HG03280 (cell line): Measurements from ENCODE around the gene ZNF814.
"Not testable (repeated sequence)": the region's sequence is repeated elsewhere in the genome, so short reads cannot be mapped to it uniquely, and the experiment has no call there.

Experiments
- ATAC-seq: cut with Tn5 transposase; IDR thresholded peaks from one replicate; pipeline ENCODE4 v1.9.1; 2021; ENCODE audit warnings: mild to moderate bottlenecking, moderate library complexity; ENCODE audit not compliant: unreplicated experiment

The ZNF814 gene

DNA sequence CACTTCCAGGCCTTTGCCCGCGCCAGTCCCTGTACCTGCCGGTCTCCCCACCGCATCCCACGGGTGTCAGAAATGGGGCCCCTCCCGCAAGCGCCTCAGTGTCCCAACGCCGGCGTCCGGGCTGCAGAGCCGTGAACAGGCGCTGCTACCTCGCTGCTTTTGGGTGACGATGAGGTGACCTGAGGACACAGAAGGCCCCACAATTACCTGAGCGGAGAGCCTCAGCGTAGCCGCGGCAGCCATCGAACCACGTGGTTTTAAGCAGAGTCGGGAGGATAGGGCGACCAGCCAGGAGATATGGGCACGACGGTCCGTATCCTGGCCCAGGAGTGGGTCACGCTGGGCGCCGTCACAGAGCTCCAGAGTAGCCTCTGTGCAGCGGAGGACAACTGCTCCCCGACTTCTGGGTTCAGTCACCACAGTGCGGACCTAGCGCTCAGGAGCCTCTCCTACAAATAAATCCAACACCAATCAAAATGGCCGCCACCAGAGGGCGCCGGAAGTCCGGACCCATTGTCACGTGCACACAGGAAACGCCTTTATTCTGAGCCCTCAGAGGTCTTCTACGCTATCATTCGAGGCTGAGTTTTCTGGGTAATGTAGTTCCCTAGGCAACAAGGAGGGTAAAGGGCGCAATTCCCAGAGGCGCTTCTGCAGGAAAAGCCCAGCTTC is at the start of gene ZNF814:
Gene ZNF814, minus strand, starts transcription at position 478 of the 672 bp plus-strand sequence. Its CDS starts 235 bp downstream, at position 243.
- no peak for ATAC-seq

DNA sequence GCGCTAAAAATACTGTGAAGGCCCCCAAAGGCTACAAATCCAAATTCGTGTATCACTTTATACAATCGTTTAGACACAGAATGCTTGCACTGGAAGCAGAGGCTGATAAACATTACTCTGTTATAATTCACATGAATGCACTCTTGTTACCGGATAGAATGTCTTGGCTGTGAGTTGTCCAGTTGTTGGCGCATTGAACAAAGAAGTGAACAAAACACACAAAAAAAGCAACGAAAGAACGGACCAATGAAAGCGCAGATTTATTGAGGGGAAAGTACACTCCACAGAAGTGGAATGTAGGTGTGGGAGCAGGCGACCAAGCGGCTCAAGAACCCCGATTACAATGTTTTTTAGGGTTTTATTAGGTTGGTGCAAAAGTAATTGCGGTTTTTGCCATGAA is 46.9 kb upstream of the ZNF814 start:
- no peak for ATAC-seq

DNA sequence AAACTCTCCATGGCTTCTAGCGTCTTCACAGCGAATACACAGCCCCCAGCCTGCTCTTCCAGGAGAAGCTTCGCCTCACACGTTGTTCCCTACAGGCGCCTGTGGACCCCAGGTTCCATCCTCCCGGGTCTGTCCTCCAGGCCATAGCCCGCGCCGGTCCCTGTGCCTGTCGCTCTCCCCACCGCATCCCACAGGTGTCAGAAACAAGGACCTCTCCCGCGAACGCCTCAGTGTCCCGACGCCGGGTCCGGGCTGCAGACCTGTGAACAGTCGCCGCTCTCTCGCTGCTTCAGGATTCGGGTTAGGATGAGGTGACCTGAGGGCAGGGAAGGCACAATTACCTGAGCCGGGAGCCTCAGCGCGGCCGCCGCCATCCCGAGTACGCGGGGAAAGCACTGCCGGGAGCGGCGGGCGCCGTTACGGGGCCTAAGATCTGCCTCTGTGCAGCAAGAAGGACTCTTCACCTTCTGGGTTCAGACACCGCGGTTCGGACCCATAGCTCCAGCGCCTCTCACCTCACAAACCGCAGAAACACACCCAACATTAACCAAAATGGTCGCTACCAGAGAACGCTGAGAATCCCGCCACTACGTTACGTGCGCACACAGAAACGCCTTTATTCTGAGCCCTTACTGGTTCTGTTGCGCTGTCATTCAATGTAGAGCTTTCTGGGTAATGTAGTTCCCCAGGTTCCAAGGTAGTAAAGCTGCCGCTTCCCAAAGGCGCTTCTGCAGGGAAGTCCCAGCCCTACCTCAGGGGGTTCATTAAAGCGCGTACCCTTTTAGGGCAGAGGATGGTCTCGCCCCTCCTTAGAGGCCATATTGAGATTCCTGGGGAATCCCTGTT is 46.2 kb upstream of the ZNF814 start, which contains the start of gene ZNF418:
Gene ZNF418, minus strand, starts transcription at position 583 of the 846 bp plus-strand sequence. CDS start 1,580 bp downstream, outside the sequence.
- no peak for ATAC-seq

DNA sequence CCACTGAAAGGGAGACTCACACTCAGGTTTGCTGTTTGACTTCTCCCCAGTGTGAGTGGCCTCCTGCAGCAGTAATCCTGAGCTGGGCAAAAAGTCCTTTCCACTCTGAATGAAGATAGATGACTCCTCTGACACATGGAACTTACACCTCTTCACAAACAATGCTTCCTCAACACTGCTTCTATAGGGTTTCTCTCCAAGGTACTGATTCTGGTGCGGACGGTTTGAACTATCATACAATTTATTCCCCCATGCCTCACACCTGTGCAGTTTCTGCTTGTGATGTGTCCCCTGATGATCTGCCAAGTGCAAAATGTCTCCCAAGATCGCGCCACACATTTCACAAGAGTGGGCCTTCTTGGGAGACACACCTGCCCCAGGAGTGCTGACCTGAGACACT is 38.8 kb upstream of the ZNF814 start:
- ATAC-seq, result no peak

DNA sequence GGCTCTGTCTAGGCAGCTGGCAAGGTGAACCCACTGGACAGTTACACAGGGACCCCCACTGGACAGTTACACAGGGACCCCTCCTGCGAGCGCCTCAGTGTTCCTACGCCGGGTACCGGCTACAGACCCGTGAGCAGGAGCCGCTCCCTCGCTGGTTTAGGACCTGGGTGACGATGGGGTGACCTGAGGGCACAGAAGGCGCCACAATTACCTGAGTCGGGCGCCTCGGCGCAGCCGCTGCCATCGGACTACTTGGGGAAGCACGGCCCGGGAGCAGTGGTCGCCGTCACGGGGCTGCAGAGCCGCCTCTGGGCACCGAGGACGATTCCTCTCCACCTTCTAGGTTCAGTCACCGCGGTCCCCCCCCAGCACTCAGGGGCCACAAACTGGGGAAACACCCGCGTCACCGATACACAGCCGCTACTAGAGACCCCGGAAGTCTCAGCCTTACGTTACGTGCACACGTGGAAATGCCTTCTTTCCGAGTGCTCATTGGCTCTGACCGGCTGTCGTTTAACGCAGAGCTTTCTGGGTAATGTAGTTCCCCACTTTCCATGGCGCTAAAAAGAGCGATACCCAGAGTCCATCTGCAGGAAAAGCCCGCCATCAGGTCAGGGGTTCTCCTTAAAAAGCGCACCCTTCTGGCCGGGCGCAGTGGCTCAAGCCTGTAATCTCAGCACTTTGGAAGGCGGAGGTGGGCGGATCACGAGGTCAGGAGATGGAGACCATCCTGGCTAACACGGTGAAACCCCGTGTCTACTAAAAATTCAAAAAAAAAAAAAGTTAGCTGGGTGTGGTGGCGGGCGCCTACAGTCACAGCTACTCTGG is 27.5 kb upstream of the ZNF814 start, which contains the start of gene ZNF417:
Gene ZNF417, minus strand, starts transcription at position 425 of the 828 bp plus-strand sequence. Its CDS starts 181 bp downstream, at position 244.
- peak; percentile 99 for ATAC-seq

DNA sequence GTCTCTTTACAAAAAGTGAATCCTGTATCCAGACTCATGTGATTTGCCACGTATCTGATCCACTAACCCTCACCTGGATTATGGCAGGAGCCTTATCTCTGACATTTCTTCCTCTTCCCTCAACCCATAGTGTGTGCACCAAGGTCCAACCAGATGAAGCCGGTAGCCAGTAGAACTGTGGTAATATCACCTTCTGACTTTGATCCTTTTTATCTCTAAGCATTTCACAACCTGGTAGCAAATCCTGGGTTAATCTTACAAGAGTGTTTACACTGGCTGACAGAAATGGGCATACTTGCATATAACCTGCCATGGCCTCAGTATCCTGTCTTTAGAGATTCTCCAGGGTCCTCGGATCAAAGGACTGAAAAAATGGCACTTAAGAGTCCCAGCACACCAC is 25.7 kb upstream of the ZNF814 start:
- ATAC-seq, result no peak

DNA sequence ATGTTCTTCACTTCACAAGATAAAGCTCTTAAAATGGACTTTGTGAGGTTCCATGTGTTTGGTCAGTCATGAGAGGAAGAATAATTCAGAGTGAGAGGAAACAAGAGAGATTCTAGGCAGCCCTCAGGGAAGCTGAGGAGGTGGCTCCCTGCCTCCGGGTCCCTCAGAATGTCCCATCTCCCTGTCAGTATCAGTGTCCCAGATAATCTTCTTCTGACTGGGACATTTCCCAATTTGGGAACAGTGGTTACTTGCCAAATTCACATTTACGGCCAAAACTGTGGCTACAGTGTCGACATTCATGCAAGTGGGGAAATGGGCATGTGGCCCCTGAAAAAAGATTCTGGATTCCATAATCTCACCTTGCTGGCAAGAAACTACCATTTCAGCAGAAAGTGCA is 18.6 kb upstream of the ZNF814 start:
- no peak for ATAC-seq

DNA sequence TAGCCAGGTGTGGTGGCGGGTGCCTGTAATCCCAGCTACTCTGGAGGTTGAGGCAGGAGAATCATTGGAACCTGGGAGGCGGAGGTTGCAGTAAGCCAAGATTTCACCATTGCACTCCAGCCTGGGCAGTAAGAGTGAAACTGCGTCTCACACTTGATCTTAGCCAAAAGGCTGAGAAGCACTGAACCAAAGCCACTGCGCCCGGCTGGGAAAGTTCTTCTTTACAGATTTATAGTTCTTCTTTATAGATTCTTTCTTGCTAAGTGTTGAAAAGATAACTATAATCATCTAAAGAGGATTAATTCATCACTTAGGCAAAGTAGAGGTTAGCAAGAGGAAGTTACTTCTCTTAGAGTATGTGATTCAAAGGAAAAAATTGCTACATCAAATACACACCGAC is 16.4 kb upstream of the ZNF814 start:
- ATAC-seq, result no peak

DNA sequence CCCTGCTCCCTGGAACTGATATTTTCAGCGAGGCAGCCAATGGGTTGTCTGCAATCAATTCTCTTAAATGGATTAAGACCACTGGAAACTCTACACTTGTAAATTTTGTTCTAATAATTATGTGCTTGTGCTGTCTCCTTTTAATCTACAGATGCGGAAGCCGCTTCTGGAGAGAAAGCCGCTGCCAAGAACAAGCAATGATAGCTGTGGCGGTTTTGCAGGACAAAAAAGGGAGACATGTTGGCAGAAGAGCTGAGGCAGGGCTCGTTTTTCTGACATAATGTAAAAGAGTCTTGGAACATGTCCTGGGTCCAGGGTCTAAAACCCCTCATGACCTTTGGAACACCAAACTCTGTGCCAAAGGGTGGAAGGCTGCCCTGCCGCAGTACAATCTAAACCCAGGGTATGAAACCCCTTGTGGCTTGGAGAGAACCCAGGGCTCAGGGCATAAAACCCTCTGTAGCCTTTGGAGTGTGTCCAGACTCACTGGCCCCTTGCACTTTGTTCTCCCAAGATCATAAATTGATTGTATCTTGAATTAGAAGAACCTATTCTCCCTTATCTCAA is 14.9 kb upstream of the ZNF814 start:
- ATAC-seq, result no peak

DNA sequence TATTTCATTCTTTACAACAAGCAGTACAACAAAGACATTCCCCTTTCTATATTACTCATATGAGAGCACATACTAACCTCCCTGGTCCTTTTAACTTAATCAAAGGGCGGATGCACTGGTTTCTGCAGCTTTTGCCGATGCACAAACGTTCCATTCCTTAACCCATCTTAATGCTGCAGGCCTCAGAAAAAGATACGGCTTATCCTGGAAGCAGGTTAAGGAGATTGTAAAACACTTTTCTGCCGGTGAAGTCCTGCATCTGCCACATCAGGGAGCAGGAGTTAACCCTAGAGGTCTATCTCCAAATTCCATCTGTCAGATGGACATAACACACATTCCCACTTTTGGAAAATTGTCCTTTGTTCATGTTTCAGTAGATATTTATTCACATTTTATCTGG is 11.5 kb upstream of the ZNF814 start:
- no peak for ATAC-seq

DNA sequence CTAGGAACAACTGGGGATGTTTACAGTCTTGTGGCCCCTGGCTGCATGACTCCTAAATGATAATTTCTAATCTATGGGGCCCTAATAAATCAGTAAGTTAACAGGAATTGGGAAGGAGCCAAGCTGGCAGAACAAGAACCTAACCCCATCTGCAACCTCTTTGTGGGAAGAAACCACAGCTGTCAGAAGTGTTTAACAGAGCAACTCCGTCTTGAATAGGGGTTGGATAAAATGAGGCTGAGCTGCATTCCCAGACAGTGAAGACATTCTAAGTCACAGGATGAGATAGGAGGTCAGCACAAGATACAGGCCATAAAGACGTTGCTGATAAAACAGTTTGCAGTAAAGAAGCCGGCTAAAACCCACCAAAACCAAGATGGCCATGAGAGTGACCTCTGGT is 1.9 kb upstream of the ZNF814 start:
- ATAC-seq, result not testable (repeated sequence)

DNA sequence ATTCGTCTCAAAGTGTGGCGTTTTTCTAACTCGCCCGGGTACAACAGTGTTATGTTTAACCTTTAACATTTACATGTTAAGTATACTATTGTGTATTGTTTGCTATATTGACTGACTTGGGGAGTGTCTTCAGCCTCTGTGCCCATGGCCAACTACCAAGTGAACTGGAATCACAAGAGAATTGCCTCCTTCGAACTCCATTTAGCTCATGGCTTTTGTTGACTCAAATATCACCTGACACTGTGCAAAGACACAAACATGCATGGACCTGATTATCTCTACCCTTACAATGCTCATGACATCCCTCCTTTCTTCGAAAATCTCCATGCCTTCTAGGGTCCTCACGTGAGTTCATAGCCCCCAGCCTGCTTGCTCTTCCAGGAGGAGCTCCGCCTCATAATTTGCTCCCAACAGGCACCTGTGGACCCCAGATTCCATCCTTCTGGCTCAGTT is 704 bp downstream of the ZNF814 start:
- ATAC-seq, result no peak

DNA sequence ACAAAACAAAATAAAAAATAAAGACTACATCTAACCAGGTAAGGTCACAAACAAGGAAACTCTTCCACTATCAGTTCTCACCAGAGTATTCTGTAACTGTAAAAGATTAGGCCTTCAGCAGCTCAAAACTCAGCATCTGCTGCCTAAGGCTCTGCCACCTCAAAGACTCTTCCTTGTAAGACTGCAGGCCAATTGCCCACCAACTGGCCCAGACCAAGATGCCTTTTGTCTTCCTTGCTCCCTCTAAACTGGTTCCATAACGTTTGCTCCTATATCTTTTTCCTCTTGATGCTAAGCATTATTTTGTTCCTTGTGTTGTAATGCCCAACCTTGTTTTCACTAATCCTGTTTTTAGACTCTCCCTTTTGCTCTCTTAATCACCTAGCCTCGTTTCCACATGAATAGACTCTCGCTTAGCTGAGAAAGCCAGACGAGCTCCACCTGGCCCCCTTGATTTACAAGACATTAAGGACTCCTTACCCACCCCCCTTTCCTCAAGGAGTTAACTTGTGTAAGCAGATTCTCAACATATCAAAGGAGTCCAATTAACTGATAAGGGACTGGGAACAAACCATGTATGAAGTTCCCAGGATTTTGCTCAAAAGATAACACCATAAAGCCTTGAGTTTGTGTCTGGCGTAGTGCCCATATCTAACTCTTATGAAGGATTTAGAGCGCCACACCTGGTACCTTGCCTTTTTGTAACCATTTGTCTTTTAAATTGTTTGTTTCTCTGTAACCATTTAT is 1.5 kb downstream of the ZNF814 start:
- ATAC-seq, result no peak

DNA sequence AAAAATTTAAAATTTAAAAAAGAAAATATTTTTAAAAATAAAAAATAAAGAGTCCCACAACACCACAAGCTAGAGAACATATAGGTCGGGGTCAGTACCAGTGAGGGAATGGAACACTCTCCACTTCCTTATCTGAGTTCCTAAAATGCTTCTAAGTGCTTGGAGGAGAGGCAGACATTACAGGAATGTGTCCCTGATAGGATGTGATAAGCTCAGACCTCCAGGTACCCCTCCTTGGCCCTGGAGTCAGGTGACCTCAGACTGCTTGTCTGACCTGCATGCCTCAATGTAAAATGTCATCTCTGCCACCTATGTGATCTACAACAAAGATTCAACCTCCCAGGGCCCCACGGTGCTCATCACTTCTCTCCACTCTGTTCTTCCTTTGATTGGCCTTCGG is 2.8 kb downstream of the ZNF814 start:
- ATAC-seq, result no peak

DNA sequence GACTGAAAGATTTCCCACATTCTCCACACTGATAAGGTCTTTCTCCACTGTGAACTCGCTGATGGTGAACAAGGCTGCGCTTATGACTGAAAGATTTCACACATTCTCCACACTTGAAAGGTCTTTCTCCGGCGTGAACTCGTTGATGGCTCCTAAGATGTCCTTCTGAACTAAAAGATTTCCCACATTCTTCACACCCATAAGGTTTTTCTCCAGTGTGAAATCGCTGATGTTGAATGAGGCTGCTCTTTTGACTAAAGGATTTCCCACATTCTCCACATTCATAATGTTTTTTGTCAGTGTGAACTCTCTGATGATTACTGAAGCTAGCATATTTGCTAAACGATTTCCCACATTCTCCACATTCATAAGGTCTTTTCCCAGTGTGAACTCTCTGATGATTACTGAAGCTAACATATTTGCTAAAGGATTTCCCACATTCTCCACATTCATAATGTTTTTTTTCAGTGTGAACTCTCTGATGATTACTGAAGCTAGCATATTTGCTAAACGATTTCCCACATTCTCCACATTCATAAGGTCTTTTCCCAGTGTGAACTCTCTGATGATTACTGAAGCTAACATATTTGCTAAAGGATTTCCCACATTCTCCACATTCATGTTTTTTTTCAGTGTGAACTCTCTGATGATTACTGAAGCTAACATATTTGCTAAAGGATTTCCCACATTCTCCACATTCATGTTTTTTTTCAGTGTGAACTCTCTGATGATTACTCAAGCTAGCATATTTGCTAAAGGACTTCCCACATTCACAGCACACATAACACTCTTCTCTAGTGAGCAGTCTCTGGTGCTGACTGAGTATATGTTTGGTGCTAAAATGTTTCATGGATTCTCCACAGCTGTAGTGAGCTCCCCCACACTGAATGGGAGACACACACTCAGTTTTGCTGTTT is 14.7 kb downstream of the ZNF814 start:
- not testable (repeated sequence) for ATAC-seq

DNA sequence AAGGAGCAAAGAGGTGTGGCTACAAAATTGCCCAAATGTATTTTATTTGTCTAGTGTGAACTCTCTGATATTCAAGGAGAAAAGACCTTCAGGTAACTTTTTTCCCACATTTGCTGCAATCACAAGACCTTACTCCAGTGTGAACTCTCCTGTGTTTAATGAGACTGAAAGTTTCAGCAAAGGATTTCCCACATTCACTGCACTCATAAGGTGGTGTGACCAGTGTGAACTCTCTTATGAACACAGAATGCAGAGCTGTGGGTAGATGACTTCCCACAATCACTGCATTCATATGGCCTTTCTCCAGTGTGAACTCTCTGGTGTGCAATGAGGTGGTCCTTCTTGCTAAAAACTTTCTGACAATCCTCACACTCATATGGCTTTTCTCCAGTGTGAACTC is 16.4 kb downstream of the ZNF814 start:
- ATAC-seq, result no peak

DNA sequence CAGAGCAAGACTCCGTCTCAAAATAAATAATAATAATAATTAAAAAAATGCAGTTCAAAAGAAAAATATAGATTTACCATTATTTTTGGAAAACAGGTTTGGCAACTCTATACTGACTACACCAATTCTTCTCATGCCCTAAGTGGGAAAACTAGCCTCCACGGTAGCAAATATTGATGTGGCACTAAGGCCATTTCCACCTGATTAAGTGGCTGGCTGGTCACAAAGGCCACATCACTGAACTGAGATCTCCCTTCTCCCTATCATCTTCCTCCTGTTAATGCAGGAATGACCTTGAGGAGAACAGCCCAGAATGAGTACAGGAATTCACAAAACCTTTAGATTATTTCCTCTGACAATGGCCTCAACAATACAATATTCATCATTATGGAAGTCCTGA is 18.6 kb downstream of the ZNF814 start:
- no peak for ATAC-seq

DNA sequence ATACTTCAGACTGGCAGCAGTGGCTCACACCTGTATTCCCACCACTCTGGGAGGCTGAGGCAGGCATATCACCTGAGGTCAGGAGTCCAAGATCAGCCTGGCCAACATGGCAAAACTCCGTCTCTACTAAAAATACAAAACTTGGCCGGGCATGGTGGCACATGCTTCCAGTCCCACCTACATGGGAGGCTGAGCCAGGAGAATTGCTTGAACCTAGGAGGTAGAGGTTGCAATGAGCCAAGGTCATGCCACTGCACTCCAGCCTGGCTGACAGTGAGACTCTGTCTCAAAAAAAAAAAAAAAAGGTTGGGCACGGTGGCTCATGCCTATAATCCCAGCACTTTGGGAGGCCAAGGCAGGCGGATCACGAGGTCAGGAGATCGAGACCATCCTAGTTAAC is 19.2 kb downstream of the ZNF814 start:
- not testable (repeated sequence) for ATAC-seq
